ENCODE results near the gene RXFP4.
"Not testable (repeated sequence)": the region's sequence is repeated elsewhere in the genome, so short reads cannot be mapped to it uniquely, and the experiment has no call there.

RXFP4 gene

GRCh38 chr1:155978973-155979429, 37.6 kb downstream of the RXFP4 start:
- DNase-seq (ENCODE audit: low read depth) = no peak

- no peak for DNase-seq (ENCODE audit: low read depth)
These were observed 38.3 kb downstream of the RXFP4 start for GRCh38 chr1:155979597-155980343.

GRCh38 chr1:155981266-155982088, 40.0 kb downstream of the RXFP4 start:
- no peak for DNase-seq (ENCODE audit: low read depth)

- no peak for DNase-seq (ENCODE audit: low read depth)
These were observed 40.7 kb downstream of the RXFP4 start for GRCh38 chr1:155982106-155982505.

GRCh38 chr1:155983191-155984024, 42.0 kb downstream of the RXFP4 start:
- peak; percentile 95 for DNase-seq (ENCODE audit: low read depth)

GRCh38 chr1:155984341-155984740, 42.9 kb downstream of the RXFP4 start:
- no peak for DNase-seq (ENCODE audit: low read depth)

- not testable (repeated sequence) for DNase-seq (ENCODE audit: low read depth)
These were observed 43.6 kb downstream of the RXFP4 start for GRCh38 chr1:155984903-155985645.

GRCh38 chr1:155989242-155990004, 48.0 kb downstream of the RXFP4 start:
- DNase-seq (ENCODE audit: low read depth) = no peak

- no peak for DNase-seq (ENCODE audit: low read depth)
These were observed 48.7 kb downstream of the RXFP4 start for GRCh38 chr1:155990005-155990739.
